ENCODE data around the gene MAOA.

DNA sequence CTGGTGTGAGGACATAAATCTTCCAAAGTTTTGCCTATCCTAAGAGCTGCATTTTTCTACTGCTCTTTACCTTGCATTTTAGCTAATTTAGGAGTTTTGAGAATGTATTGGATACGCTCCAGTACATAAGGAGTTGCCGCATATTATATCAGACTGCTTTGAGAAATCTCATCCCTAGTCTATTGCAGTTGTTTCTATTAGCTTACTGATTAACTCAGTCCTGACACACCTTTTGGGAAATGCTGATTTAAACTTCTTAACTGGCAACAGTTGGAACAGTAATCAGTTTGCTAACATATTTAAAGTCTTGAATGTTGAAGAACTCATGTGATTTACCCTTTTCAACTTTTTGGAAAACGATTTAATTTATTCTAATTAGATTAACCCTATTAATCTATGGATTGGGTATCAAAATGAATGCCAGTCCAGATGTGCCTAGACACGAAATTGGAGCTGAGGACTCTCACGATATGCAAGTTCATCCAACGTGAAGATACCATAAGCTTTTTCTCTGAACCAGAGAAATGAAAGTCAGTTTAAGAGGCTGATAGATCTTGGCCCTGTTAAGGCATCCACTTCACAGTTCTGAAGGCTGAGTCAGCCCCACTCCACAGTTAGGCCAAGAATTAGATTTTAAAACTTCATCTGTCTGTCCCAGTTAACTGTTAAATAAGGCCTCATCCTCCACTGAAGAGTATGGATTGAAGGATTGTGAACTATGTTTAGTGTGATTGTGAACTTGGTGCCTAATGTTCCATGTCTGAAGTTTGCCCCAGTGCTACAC is 90.0 kb downstream of the MAOA start:
- TF ChIP-seq, protein P1, sequence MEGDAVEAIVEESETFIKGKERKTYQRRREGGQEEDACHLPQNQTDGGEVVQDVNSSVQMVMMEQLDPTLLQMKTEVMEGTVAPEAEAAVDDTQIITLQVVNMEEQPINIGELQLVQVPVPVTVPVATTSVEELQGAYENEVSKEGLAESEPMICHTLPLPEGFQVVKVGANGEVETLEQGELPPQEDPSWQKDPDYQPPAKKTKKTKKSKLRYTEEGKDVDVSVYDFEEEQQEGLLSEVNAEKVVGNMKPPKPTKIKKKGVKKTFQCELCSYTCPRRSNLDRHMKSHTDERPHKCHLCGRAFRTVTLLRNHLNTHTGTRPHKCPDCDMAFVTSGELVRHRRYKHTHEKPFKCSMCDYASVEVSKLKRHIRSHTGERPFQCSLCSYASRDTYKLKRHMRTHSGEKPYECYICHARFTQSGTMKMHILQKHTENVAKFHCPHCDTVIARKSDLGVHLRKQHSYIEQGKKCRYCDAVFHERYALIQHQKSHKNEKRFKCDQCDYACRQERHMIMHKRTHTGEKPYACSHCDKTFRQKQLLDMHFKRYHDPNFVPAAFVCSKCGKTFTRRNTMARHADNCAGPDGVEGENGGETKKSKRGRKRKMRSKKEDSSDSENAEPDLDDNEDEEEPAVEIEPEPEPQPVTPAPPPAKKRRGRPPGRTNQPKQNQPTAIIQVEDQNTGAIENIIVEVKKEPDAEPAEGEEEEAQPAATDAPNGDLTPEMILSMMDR (IDR thresholded peaks at IDR 0.05), result no peak
- no peak for TF ChIP-seq POLR2A (IDR thresholded peaks at IDR 0.05)
- TF ChIP-seq POLR2AphosphoS5 (IDR thresholded peaks at IDR 0.05; ENCODE audit: insufficient read depth in 1 of 2, low read depth in 1 of 2), result no peak
